GM04504 (cell line): ENCODE measurements around the gene ZNF841.
A peak's percentile ranks its signal among the peaks of the same experiment; 100 is the strongest.
"Not testable (repeated sequence)": the region's sequence is repeated elsewhere in the genome, so short reads cannot be mapped to it uniquely, and the experiment has no call there.

ENCODE experiments used
- DNase-seq: peaks from one replicate; pipeline ENCODE4 v3.0.0-alpha.2; 2012; ENCODE audit warnings: low read depth

Gene ZNF841

DNA sequence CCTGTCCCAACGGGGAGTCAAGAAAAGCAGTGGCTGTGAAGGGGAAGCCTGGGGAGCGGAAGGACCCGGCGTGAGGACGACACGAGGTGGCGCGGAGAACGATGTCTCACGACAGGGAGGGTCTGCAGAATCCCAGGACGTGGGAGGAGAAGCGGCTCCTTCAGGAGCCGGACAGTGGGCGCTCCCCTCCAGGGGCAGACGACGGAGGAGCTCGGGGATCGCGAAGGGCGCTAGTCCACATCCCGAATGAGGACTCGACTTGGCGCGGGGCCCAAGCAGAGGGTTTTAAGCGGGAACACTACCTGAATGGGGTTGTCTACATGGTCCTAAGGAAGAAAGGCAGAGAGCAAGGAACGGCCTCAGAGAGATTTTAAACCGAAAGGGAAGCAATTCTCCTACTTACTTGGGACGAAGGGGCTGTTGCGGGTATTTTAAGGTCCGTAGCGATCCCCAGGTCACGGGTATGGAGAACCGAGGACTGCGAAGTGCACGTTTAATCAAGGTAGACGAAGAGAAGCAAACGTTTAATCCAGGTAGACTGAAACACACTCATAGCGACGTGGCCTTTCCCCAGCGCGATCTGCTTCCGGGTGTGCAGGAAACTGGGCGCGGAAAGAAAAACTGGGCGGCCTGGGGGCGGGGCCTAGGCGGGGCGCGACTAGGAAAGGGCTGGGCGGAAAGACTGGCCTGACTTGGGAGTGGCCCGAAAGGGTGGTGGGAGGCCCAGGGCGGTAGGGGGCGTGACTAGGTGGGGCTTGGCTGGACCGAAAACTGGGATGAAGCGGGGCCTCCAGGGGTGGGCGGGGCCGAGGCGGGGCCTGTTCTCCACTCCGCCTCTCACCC, at the start of gene ZNF841:
Gene ZNF841, minus strand, starts transcription at position 594 of the 843 bp plus-strand sequence. CDS start 10,964 bp downstream, outside the sequence.
- peak; percentile 82 for DNase-seq

DNA sequence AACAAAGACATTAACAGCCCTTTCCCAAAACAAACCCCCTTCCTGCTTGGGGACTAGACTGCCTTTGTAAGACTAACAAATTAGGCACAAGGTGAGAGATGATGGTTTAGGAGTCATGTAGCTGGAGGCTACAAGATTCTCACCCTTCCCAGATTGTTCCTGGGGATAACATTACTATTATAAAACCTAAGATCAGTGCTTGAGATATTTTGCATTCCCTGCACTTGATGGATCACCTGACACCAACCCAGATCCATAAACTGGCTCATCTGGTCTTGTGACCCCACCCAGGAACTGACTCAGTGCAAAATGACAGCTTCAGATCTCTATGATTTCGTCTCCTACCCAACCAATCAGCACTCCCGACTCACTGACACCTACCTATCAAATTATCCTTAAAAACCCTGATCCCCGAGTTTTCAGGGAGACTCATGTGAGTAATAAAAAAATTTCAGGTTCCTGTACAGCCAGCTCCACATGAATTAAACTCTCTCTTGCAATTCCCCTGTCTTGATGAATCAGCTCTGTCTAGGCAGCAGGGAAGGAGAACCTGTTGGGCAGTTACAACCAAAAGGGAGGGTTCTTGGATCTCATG, 46.5 kb upstream of the ZNF841 start:
- DNase-seq, result no peak

DNA sequence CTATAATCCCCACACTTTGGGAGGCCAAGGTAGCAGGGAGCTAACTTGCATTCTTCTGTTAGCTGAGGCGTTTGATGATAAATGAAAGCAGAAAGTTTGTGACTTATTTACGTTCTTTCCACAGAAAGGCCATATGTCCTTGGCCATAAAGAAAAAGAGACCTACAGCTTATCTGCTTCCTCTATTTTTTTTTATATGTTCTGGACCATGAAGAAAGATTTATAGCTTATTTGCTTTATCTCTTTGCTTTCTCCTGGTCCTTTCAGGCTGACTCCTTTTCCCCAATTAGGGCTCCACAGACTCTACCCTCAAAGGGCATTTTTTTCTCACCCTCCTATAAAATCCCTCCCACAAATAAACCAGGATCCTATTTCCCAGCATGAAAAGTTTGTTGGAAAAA, 45.6 kb upstream of the ZNF841 start:
- no peak for DNase-seq

DNA sequence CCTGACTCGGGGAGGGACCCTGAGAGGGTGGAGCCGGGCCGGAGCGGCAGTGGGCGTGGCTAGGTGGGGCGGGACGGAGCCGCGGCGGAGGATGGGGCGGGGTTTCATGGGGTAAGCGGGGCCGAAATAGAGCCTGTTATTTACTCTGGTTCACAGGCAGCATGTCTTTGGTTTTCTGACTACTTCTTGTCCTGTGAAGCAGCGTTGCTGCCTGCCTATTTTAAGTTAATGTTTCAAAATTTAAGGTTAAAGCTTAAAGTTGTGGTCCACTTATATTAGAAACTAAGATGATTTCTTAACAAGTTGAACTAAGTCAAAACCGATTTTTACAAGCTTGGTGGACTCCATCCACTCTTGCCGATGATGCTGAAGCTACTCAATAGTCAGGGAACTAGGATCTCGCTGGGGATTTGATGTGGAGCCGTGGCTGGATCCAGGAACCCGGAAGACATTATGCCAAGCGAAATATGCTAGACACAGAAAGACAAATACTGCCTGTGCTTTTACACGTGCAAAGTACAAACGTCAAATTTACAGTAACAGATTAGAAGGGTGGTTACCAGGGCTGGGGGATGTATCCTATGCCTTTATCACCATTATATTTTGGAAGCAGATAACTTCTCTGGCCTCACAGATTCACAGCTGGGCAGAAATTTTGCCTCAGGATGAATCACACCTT, 44.6 kb upstream of the ZNF841 start:
- no peak for DNase-seq

DNA sequence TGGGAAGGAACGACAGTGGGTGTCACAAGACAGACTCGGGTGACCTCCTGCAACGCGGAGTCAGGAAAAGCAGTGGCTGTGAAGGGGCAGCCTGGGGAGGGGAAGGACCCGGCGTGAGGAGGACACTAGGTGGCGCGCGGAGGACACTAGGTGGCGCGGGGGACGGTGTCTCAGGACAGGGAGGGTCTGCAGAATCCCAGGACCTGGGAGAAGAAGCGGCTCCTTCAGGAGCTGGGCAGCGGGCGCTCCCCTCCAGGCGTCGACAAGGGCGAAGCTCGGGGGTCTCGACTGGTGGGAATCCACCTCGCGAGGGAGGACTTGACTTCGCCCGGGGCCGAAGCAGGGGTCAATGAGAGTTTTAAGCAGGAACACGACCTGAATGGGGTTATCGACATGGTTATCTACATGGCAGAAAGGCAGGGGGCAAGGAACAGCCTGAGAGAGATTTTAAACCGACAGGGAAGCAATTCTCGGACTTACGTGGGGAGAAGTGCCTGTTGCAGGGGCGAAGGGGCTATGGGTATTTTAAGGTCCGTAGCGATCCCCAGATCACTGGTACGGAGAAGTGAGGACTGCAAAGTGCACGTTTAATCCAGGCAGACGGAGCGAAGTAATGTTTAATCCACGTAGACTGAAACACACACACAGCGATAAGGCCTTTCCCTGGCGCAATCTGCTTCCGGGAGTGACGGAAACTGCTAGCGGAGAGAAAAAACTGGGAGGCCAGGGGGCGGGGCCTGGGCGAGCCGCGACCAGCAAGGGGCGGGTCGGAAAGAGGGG, 43.9 kb upstream of the ZNF841 start, which contains the start of gene ZNF616:
Gene ZNF616, minus strand, starts transcription at position 687 of the 780 bp plus-strand sequence. CDS start 9,426 bp downstream, outside the sequence.
- DNase-seq, result peak; percentile 86

DNA sequence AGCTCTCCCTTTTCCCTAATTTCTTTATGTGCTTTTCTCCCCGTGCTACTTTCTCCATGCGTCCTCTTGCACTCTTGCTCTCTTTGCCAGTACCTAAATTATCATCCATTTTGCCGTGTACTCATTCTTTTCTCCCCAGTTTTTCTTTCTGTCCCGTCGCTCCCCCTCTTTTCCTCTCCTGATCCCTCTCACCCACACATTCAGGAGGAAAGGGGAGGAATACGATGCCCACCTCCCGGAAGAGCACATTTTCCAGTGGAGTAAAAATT, 43.4 kb upstream of the ZNF841 start:
- DNase-seq, result no peak

DNA sequence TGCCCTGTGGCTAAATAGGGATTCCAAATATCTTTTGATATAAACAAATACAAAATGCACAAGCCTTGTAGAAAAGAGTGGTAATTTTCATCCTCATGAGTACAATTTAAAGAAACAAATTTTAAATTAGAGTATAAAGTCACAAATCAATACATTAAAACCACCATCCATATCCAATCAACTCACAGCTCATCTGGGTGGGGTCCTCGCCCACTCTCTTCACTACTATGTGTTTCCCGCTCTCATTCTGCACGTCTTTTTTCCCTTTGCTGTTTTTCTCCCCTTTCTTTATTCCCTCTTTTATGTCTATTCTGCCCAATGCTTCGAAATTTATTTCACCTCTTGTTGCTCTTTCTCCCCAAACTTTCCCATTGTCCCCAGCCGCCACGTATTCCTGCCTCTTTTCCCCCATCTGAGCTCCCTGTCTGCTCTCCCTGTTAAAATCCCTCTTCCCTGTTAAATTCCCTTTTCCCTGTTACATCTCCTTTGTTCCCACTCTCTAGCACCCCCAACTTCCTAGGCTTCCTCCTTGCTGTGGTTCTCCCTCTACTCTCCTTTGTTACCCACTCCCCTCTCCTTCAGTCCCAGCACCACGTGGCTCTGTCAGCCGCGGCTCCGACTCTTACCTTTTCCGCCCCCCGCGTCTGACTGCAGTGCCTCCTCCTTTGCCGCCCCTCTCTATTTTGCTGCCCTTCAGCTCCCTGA, 42.9 kb upstream of the ZNF841 start:
- DNase-seq, result no peak

DNA sequence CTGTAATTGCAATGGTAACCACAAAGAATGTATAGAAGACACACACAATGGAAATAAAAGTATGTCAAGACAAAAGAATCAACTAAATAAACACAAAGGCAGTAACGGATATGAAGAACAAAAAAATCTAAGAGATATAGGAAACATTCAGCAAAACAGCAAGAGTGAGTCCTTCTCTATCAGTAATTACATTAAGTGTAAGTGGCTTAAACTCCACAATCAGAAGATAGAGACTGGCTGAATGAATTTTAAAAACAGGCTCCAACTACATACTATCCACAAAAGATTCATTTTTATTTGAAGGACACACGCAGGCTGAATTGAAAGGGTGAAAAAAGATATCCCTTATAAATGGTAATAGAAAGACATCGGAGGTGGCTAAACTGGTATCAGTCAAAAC, 24.7 kb upstream of the ZNF841 start:
- no peak for DNase-seq

DNA sequence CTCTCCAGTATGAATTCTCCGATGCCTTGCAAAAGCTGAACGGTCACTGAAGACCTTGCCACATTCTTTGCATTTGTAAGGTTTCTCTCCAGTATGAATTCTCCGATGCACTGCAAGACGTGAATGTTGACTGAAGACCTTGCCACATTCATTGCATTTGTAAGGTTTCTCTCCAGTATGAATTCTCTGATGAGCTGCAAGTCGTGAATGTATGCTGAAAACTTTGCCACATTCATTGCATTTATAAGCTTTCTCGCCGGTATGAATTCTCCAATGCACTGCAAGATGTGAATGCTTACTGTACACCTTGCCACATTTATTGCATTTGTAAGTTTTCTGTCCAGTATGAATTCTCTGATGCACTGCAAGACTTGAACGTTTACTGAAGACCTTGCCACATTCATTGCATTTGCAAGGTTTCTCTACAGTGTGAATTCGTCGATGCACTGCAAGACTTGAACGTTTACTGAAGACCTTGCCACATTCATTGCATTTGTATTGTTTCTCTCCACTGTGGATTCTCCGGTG, 20.0 kb upstream of the ZNF841 start:
- no peak for DNase-seq

DNA sequence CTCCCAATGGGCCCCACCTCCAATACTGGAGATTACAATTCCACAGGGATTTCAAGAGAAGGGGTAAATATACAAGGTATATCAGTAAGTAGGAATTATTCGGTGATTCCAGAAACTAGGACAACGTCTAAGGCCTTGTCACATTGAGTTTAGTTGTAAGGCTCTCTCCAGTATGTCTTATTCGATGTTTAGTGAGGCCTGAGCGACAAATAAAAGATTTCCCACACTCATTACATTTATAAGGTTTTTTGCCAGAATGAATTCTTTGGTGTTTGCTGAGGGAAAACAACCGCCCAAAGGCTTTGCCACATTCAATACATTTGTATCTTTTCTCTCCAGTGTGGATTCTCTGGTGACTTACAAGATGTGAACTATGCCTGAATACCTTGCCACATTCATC, 19.1 kb upstream of the ZNF841 start:
- DNase-seq, result no peak

DNA sequence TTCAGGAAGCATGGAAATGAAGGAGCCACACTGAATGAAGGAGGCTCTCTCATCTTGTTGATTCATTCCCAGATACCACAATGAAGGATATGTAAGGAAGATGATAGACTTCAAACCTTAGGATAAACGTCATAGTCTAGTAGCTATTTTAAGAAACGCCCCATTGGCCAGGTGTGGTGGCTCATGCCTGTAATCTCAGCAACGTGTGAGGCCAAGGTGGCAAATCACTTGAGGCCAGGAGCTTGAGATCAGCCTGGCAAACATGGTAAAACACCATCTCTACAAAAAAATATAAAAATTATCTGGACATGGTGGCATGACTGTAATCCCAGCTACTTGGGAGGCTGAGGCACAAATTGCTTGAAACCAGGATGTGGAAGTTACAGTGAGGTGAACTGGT, 17.1 kb upstream of the ZNF841 start:
- DNase-seq, result no peak

DNA sequence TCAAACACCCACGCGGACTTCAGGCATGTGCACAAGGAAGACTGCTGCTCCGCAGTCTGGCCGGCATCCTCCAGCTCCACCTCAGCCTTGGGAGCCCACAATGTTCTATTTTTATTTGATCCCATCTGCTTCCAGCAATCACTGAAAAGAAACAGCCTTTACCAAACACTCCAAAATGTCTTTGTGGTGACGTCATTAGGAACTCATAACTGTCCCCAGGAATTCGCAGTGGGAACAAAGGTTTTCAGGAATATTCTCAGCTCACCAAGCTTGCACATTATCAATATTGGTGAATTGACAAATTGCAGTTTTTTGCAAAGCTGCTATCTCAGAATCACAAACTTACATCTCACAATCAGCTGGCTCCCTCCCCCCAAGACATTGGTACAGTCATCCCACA, 15.2 kb upstream of the ZNF841 start:
- DNase-seq, result no peak

DNA sequence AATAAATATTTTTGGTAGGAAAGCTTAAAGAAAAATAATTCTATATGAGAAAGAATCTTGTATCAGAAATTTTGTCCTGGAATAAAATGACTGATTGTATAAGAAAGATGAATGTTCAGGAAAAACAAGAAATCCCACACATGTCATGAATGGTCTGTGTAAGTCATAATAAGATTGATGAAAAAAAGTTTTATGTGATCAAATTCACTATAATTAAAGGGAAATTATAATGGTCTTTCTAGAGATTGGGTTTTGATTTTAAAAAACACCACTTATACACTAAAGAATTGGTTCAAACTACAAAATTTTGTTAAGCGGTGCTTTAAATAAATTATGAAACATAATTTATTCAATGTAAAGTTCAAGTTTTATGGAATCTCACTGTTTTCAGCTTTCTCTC, 7.2 kb upstream of the ZNF841 start:
- no peak for DNase-seq

DNA sequence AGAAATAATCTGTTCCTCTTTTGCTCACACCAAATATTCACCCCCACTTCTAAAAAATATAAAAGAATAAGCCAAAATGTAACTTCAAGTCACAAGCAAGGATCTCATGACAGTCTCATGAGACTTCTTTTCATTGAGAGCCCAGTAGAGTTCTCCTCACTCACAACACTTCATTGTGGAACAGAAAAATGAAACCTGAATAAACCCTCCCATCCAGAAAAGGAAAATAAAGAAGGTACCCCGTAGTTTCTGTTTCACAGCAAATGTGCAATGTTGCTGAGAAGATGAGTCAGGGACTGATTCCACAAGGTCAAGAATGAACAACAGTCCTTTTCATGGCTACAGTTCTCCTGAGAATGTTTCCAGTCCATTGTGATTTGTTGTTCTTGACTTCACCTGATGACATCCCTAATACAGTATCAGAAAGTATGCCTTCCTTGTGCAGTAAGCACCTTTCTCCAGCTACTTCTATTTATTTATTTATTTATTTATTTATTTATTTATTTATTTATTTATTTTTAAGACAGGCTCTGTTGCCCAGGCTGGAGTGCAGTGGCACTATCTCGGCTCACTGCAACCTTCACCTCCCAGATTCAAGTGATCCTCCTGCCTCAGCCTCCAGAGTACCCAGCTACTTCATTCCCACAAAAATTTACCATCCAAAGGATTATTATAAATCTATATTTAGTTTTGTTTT, 6.4 kb upstream of the ZNF841 start:
- DNase-seq, result no peak

DNA sequence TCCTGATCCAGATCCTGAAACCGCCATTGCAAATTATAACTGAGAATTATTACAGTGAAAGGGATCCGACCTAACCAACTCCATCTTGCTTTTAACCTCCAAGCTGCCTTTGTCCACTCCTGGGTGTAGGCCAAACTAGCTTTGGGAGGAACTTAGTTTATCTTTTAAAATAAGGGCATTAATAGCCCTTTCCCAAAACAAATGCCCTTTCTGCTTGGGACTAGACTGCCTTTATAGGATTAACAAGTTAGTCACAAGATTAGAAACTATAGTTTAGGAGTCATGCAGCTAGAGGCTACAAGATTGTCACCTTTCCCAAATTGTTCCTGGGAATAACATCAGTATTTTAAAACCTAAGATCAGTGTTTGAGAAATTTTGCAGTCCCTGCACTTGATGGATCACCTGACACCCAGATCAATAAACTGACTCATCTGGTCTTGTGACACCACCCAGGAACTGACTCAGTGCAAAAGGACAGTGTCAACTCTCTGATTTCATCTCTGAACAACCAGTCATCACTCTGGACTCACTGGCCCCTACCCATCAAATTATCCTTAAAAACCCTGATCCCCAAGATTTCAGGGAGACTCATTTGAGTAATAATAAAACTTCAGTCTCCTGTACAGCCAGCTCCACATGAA, 4.1 kb upstream of the ZNF841 start:
- no peak for DNase-seq

DNA sequence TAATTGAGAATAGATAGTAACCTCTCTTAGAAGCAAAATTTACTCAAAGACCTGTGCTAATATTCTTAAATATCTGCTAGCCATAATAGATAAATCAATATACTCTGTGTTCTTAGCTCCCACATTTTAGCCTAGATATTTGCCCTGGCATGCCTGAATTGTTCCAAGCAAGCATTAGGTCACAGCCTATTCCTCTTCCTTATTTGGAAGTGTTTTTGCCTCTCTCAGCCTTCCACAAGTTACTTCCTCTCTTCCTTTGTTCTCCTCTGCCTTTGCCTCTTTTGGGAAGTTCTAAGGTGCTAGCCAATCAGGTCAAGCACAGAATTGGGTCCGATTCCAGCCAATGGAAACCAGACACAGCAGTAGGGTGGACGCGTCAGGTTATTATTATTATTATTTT, 851 bp upstream of the ZNF841 start:
- DNase-seq, result not testable (repeated sequence)

DNA sequence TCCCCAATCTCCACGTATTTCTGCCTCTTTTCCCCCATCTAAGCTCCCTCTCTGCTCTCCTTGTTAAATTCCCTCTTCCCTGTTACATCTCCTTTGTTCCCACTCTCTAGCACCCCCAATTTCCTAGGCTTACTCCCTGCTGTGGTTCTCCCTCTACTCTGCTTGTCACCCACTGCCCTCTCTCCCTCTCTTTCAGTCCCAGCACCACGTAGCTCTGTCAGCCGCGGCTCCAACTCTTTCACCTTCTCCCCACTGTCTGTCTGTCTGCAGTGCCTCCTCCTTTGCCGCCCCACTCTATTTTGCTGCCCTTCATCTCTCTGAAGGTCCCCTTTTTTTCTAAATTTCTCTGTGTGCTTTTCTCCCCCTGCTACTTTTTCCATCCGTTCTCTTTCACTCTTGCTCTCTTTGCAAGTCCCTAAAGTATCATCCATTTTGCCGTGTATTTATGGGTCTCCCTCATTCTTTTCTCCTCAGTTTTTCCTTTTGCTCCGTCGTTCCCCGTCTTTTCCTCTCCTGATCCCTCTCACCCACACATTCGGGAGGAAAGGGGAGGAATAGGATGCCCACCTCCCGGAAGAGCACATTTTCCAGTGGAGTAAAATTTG, 937 bp downstream of the ZNF841 start:
- no peak for DNase-seq

DNA sequence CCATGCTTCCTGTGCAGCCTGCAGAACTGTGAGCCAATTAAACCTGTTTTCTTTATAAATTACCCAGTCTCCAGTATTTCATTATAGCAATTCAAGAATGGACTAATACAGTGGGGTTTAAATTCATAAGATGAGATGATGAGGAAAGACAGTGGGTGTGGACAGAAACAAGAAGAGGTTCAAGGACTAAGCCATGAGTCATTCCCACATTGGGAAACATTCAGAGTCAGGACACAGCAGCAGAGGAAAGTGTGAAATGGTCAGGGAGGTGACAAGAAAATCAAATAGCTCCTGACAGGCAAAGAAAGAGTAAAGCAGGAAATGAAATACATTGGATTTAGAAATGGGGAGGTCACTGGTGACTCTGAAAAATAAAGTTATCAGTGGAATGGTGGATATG, 9.1 kb downstream of the ZNF841 start:
- peak; percentile 5 for DNase-seq

DNA sequence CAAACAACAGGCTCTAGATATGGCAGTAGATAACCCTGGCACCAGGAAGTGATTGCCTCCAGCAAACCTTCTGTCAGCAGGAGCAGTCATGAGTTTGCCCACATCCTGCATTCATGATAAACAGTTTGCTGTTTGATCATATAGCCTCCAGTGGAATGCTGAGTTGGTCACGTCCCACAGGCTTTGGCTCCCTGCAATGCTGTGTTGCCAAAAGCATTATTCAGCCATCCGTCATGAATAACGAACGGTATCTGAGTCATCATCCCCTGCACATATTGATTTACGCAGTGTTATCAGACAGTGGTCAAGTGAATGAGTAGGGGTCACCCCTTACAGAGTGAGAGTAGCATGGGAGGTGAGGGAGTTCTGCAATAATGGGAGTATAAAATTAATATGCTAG, 25.1 kb downstream of the ZNF841 start:
- DNase-seq, result no peak

DNA sequence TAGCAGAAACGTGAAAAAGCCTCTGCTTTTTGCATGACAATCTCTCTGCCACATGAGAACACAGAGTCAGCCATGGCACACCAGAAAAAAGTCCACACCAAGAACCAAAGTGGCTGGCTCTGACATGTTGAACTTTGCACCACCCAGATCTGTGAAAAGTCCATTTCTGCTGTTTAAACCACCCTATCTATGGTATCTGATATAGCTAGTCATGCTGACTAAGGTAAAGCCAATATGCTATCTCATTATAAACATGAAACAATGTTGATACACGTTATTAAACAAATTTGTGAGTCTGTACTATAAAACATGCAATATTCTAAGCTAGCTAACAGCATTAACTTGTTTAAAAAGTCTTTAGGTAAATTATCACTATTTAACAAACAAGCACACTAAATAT, 25.9 kb downstream of the ZNF841 start:
- DNase-seq, result no peak
